Lower leg skin (tissue), 4 donors: ENCODE data around the gene LAMP1. TPM values are rescaled to one million over a fixed set of nuclear protein-coding genes. Genes with fewer than 3 reads are reported as not detected.
"Not testable (repeated sequence)": the region's sequence is repeated elsewhere in the genome, so short reads cannot be mapped to it uniquely, and the experiment has no call there.

Experiments used
- DNase-seq, 2 donors: peaks; one replicate each; pipeline ENCODE4 v3.0.0-alpha.2; 2019; ENCODE audit warnings: low spot score in 2 of 2
- H3K4me3 ChIP-seq: fragments of 200-600 bp; sonication (generic); 2 replicates; pipeline ENCODE4 v1.5.1; 2017; ENCODE audit warnings: mild to moderate bottlenecking, low read depth; ENCODE audit not compliant: poor library complexity, severe bottlenecking
- CTCF ChIP-seq, 3 donors: fragments of 450-650 bp; IDR thresholded peaks; one replicate each; pipeline ENCODE4 v1.5.1; 2016; ENCODE audit warnings: antibody characterized with exemption in 3 of 3, mild to moderate bottlenecking in 3 of 3, moderate library complexity in 2 of 3
- POLR2A ChIP-seq, 2 donors: fragments of 450-650 bp; IDR thresholded peaks; one replicate each; pipeline ENCODE4 v1.6.1; 2016 to 2017; ENCODE audit warnings: antibody characterized with exemption in 2 of 2, mild to moderate bottlenecking in 1 of 2, moderate library complexity in 1 of 2
- WGBS, 2 donors: methylation state at CpG; one replicate each; pipeline ENCODE4 v1.1.5; 2018; 5-methylcytosine and 5-hydroxymethylcytosine counted together
- intact Hi-C: fragments of 100-400 bp; cut with DNase I; formaldehyde crosslinking; loops from one replicate; pipeline ENCODE4 v1.15.0; 2023; ENCODE audit warnings: low total_unique reads
- total RNA-seq, 4 donors: library from RNA; depleted of rRNA; stranded (reverse); fragments of >200 nt; gene quantifications; one replicate each; pipeline ENCODE4 v1.1.0, GENCODE V29; 2016

LAMP1 gene
- total RNA-seq, 4 donors from 2014 or later: 198 to 240 (median 209) TPM

- intact Hi-C loops: no loop called here
- H3K4me3 ChIP-seq: no peak overlapping the region
- no peak for TF ChIP-seq POLR2A (IDR thresholded peaks at IDR 0.05)
- TF ChIP-seq CTCF (IDR thresholded peaks at IDR 0.05): no peak
- DNase-seq: no peak
- WGBS, 2 donors: 82 to 83% methylated on average over 7 of the region's 7 CpGs
Measured at GRCh38 chr13:113299951-113300350, 2.9 kb downstream of the LAMP1 start.

- DNase-seq: no peak
- no peak for TF ChIP-seq CTCF (IDR thresholded peaks at IDR 0.05)
- no peak for TF ChIP-seq POLR2A (IDR thresholded peaks at IDR 0.05)
- H3K4me3 ChIP-seq: no peak overlapping the region
- WGBS, 2 donors: 48 to 56% methylated on average over 7 of the region's 7 CpGs
- intact Hi-C loops: no loop called here
Measured at GRCh38 chr13:113302986-113303385, 5.9 kb downstream of the LAMP1 start.

GRCh38 chr13:113304121-113304520 is 7.1 kb downstream of the LAMP1 start:
- DNase-seq: no peak
- no peak for TF ChIP-seq CTCF (IDR thresholded peaks at IDR 0.05)
- TF ChIP-seq POLR2A (IDR thresholded peaks at IDR 0.05): no peak
- no peak overlapping the region for H3K4me3 ChIP-seq
- WGBS, 2 donors: 73 to 76% methylated on average over 7 of the region's 7 CpGs
- intact Hi-C loops: no loop called here

GRCh38 chr13:113305208-113305607 is 8.2 kb downstream of the LAMP1 start:
- peak in 1 of 2 donors; percentile 57 for DNase-seq
- TF ChIP-seq CTCF (IDR thresholded peaks at IDR 0.05) (no peak), POLR2A (IDR thresholded peaks at IDR 0.05) (no peak)
- intact Hi-C loops: no loop called here
- 35 to 39% methylated on average over 7 of the region's 7 CpGs for WGBS, 2 donors
- no peak overlapping the region for H3K4me3 ChIP-seq

- no peak overlapping the region for H3K4me3 ChIP-seq
- no peak for DNase-seq
- intact Hi-C loops: no loop called here
- no peak for TF ChIP-seq CTCF (IDR thresholded peaks at IDR 0.05)
- no peak for TF ChIP-seq POLR2A (IDR thresholded peaks at IDR 0.05)
Measured at GRCh38 chr13:113307491-113307890, 10.5 kb downstream of the LAMP1 start.

- intact Hi-C loops: no loop called here
Measured at GRCh38 chr13:113309473-113309872, 12.4 kb downstream of the LAMP1 start.

GRCh38 chr13:113314112-113314511 is 17.1 kb downstream of the LAMP1 start:
- 86 to 88% methylated on average over 19 to 20 of the region's 20 CpGs for WGBS, 2 donors
- H3K4me3 ChIP-seq, DNase-seq, intact Hi-C loops: not testable (repeated sequence)

More at GRCh38 chr13:113309473-113309872, 12.4 kb downstream of the LAMP1 start:
- TF ChIP-seq POLR2A (IDR thresholded peaks at IDR 0.05): no peak
- no peak for TF ChIP-seq CTCF (IDR thresholded peaks at IDR 0.05)
- WGBS, 2 donors: 92 to 95% methylated on average over 6 of the region's 6 CpGs
- no peak for DNase-seq
- H3K4me3 ChIP-seq: no peak overlapping the region

GRCh38 chr13:113314895-113315470 is 17.9 kb downstream of the LAMP1 start:
- intact Hi-C loops, H3K4me3 ChIP-seq, DNase-seq: not testable (repeated sequence)
- WGBS, 2 donors: 57 to 71% methylated on average over 20 to 22 of the region's 23 CpGs
